Stimulated activated CD4-positive, alpha-beta T cell treated with anti-CD3 and anti-CD28 coated beads, TNF-alpha, amount 100 ng/mL, for 48 hours (primary cell): ENCODE data around the gene TNMD.

Source experiments
- DNase-seq, 3 donors: peaks; one replicate each; pipeline ENCODE4 v3.0.0-alpha.2; 2020; ENCODE audit warnings: low read depth in 3 of 3

Gene TNMD

GRCh38 chrX:100643956-100644860 lies 59.5 kb downstream of the TNMD start, which contains the start of gene SRPX2:
Gene SRPX2, plus strand, starts transcription at chrX:100644199. Its CDS starts 2,124 bp downstream, at chrX:100646323.
- no peak for DNase-seq

GRCh38 chrX:100645106-100645505 lies 60.4 kb downstream of the TNMD start:
- DNase-seq, result no peak

DNA sequence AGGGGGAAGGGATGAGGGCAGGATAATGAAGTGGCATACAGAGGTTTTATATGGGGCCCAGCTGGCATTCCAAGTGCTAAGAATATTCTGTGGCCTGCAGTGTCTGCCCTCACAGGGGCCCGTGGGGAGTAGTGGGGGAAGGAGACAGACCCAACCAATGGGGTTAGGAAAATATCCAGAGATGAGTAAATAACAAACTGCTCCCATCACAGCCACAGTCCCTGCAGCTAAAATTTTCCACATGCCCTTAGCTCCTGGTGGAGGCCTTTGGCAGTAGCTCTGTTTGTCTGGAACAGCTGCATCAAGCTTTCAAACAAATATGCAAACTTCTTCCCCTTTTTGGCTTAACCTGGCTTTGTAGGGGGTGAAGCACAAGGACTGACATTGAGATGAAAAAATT lies 62.4 kb downstream of the TNMD start:
- no peak for DNase-seq

DNA sequence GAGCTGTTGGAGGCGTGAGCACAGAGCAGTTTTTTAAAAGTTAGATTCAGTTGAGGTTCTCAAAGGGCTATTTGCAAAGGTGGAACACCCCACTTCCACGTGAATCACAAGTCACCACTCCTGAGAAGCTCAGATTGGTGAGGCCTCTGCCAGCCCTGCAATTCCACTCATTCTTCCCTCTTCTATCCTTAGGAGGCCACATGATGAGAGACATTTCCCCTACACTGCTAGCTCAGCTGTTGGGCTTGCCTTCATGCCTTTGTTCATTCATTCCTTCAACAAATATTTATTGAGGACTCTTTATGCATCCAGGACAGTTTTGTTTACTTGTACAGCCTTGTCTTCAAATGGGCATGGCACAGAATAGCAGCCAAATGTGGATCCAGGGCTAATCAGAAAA lies 63.0 kb downstream of the TNMD start:
- no peak for DNase-seq

- no peak for DNase-seq
Measured at GRCh38 chrX:100648458-100649417, 64.0 kb downstream of the TNMD start.
